ENCODE measurements around the gene SLX9.
A peak's percentile ranks its signal among the peaks of the same experiment; 100 is the strongest.
"Not testable (repeated sequence)": the region's sequence is repeated elsewhere in the genome, so short reads cannot be mapped to it uniquely, and the experiment has no call there.

Gene SLX9

DNA sequence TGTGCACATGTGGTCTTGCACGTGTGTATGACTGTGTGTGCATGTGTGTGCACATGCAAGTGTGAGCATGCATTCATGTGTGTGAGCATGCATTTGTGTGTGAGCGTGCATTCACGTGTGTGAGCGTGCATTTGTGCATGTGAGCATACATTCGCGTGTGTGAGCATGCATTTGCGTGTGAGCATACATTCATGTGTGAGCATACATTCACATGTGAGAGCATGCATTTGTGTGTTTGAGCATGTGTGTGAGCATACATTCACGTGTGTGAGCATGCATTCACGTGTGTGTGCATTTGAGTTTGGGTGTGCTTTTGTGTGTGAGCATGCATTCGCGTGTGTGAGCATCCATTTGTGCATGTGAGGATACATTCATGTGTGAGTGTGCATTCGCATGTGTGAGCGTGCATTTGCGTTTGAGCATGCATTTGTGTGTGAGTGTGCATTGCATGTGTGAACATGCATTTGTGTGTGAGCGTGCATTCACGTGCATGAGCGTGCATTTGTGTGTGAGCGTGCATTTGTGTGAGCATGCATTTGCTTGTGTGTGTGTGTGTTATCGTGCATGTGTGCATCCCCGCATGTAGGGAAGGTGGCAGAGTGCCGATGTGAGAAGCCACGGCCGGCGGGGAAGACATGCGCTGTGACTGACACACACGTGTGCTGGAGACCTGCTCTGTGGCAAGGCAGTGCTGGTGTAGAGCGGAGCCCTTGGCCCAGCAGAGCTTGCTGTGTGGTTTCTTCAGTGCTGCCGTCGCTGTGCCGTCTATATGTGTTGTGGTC lies 37.4 kb upstream of the SLX9 start:
- no peak for DNase-seq

DNA sequence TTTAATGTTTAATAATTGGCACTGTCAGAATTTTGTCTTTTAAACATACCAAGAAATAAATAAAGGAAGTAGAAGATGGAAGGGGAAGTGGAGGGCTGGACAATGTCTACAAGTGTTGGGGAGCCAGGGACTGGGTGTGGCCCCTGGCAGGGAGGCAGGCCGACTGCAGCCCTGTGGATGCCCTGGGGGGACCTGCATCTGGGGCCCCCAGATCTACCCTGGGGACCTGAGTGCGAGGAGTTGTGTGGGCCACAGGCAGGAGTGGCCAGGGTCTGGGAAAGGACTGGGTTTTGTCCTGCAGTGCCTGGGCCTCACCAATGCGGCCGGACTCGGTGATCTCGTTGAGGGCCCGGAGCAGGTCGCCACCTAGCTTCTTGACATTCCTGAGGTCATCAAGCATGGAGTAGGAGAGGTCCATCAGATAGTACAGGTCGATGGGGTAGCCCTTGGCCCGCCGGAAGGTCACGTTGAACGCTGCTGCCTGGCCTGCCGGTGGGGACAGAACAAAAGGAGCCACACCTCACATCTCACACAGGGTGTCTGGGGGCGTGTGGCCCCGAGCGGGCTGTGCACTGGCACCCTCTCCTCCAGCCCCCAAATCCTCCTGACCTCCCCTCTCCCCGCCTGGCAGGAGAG lies 36.7 kb upstream of the SLX9 start:
- no peak for DNase-seq

DNA sequence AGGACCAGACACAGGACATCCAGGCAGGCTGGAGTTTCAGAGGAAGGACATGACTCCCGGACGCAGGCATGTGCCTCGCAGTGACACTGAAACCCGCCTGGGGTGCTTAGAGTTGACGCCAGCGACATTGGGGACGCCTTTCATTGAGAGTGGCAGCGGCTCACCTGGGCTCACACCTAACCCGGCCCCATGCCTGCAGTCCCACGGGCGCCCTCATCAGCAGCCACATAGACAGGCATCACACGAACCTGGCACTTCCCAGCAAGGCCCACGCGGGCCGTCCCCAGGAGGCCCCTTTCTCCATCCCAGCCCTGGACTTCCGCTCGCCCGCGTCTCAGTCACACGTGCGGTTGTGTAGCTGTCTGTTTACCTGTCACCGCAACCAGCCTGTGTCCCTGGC lies 36.1 kb upstream of the SLX9 start:
- no peak for DNase-seq

DNA sequence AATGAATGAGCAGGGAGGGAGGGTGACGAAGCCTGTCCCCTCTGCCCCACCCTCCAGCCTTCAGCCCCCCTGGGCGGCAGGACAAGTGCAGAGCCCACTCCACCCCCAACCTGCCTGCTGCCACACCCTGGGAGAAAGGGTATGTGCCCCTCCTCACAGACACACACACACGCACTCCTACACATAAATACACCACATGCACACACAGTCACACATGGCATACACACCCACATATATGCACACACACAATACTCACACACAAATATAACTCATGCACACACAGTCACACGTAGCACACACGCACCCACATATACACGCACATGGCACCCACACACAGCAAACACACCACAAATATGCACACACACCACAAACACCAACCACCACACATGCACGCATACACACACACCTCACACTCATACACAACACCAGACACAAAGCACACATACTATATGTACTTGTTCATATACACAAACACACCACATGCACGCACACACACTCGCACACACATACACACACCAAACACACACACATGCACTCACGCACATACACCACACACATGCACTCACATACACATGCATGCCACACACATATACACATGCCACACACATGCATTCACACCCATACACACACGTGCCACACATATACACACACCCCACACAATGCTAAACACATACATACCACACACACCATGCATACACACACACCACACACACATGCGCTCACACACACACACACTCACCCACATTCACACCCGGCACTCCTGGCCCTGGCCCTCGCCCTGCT lies 35.5 kb upstream of the SLX9 start:
- DNase-seq: no peak

DNA sequence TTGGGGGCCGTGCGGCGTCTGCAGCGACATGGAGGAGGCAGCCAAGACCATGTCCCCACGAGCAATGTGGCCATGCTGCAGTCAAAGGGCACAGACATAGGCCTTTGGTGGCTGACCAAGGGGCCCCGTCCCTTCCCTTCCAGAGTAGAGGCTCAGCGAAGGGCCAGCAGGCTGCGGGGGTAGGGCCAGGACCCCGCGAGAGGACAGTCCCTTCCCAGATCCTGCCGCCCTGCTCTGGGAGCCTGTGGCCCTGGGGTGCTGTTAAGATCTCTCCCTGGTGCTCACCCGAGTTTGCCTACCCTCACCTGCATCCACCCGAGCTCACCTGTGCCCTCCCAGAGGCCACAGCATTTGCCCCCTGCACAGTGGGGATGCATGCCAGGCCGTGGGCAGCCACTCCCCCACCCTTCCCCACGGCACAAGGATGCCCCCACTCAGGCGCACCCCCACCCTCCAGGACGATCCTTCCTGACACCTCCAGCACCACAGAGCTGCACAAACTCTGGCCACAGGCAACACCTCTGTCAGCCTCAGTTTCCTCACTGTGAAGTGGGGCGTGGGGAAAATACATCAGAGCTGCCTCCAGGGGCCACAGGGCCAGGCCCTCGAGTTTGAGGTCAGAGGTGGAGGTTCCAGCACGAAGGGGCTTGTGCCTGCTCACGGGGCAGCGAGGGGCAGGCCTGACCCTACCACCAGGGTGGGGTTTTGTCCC lies 34.7 kb upstream of the SLX9 start:
- DNase-seq: no peak

DNA sequence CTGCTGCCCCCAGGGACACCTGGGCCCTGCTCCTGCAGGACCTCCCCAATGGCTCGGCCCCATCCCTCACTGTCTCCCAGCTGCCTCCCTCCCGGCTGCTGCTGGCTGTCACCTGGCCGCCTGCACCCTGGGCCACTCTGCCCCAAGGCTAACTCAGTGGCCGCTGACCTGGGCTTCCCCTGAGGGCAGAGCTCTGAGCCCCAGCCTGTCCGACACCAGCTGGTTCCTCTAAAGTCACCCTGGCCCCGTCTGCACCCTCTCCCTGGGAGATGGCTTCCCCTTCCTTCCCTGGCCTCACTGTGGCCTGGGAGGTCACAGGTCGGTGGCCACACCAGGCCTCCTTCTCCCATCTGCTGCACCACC lies 34.1 kb upstream of the SLX9 start:
- DNase-seq: no peak

DNA sequence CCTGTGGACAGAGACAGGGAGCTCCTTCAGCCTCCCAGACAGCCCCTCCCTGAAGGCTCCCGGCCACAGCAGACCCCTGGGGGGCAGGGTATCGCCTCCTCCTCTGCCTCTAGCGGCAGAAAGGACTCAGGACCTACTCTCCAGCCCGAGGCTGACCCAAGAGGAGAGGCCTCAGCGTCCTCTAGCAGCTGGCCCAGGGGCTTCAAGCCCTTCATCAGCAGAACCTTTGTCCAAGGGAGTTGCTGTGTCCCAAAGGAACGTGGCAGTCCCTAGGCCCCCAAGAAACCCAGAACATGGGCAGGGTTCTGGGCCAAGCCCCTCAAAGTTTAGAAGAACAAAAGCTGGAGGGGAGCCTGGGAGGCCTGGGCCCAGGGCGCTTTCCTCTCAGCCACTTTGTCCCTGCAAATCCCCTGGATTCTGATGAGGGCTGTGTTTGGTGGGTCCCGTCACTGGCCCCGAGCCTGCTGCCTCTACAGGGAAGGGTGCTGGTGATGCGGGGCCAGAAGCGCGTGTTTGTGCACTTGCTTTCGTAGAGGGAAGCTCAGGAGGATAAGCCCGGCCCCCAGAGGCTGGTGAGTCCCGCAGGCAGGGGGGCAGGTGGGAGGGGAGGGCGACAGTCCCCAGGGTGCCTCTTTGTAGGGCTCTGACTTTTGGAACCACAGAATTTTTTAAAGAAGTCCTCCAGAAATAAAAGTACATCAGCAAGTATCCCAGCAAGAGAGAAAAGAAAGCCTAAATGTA lies 32.4 kb upstream of the SLX9 start:
- no peak for DNase-seq

DNA sequence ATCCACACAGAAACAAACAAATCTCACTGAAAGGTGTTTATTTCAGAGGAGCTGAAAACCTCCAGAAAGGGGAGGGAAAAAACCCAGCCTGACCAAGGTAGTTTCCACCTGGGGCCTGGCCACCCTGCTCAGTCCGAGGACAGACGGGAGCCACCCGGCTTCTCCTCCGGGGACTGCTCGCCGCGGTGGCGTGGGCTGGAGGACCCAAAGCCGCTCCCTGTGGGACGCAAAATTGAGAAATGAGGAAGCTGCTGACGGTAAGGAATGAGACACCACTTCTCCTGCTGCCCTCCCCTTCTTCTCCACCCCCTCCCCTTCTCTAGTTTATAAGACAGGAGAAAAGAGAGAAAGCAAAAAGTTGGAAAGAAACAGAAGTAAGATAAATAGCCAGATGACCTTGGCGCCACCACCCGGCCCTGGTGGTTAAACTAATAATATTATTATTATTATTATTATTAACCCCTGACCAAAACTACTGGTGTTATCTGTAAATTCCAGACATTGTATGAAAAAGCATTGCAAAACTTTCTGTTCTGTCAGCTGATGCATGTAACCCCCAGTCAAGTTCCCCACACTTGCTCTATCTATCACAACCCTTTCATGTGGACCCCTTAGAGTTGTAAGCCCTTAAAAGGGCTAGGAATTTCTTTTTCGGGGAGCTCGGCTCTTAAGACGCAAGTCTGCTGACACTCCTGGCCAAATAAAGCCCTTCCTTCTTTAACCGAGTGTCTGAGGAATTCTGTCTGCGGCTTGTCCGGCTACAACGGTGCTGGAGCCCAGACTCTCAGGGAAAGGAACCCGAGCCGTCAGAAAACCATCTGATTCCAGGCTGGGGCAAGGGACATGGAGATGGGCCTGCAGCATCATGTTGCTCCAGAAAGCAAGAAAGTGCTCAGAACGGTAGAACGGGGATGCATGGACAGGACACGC lies 31.6 kb upstream of the SLX9 start:
- no peak for DNase-seq

DNA sequence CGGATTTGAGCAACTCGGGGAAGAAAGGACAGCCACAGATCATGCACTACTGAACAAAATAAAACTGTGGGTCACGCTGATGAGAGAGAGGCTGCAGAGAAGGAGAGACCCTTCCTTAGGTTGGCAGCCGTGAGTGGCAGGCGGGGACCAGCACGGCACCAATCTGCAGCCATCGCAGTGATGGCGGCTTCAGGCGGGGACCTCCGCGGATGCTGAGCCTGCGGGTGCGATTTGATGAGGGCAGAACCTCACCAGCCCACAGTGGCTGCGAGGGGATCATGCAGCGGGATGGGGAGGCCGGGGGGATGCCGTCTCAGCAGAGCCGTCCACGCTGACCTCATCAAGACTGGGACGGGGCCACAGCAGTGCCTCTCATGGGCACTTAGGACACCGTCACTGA lies 30.9 kb upstream of the SLX9 start:
- no peak for DNase-seq

DNA sequence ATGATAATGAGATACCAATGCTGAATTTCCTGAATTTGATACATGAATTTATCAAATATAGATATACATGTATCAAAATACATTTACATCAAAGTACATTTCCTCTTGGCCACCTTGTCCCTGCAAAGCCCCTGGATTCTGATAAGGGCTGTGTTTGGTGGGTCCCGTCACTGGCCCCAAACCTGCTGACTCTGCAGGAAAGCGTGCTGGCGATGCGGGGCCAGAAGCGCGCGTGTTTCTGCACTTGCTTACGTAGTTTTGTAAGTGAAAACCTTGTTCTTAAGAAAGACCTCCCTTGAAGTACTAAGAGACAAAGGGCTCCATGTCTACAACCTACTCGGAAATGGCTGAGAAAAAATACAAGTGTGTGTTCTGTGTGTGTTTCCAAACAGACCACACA lies 30.1 kb upstream of the SLX9 start:
- DNase-seq: no peak

DNA sequence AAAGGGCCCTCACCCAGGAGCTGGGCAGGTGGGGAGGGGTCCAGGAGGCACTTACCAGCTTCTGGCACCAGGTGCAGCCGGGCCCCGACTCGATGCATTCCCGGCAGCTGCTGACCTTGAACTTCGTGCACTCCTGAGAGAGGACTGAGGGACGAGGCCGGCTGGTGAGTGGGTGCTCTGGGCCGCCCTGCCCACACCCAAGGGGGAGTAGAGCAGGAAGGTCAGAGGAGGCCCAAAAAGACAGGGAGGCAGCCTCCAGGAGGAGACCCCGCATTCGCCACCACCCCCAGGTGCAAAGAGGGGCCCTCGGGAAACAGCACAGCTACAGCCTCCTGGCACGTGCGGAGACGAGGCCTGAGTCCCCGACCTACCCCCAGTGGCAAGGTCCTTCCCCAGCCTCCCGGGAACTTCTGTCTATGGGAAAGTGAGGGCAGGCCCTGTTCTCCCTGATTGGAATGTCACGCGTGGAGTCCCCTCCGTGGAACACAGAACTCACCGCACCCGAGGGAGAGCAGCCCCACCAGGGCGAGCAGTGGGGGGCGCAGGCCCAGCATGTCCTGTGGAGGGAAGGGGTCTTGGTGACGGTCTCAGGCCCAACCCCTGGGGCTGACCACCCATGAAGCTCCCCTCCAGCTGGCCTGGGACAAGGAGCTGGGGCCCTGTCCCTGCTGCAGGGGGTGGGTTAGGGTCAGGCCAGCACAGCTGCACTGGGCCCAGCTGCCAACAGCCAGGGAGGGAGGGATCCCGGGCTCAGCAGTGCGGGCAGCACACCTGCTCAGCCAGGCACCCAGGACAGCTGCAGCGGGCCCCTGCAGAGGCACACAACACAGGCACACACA lies 29.4 kb upstream of the SLX9 start:
- no peak for DNase-seq

DNA sequence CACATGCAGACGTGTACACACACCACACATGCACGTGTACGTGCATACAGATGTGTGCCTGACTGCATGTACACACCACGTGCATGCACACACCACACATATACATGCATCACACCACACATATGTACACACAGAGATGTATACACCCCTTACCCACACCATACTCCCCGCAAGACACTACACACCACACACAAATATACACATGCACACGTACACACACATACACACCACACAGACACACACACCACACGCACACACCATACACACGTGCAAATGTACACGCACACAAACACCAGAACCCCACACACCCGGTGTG lies 28.8 kb upstream of the SLX9 start:
- no peak for DNase-seq

DNA sequence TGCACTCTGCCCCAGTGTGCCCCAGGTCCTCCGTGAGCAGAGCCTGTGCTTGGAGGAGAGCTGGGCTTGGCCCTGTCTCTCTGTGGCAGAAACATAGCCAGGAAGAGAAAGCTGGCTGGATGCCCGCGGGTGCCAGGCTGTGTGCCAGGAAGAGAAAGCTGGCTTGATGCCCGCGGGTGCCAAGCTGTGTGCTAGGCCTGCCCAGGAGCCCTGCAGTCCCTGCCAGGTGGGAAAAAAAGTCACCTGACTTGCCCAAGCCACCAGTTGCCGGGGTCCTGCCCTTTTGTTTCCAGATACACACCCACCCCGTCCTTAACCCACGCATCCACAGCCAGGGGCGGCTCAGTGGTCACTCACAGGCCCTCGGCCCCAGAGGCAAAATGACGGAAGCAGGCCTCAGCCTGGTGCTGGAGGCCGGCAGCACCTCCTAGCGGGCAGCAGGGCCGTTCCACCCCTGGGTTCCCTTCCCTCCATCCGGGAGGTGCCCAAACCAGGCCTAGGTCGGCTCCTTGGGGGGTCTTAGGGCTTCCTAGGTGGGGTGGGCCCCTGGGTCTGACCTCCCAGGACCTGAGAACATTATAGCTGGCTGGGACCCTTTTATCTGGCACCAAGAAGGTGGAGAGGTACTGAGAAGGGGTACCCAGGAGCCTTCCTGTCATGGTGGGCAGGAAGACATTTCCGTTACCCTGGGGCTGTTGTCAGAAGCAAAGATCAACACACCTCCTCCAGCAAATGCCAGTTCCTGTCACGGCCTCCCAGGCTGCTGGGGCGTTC lies 28.3 kb upstream of the SLX9 start:
- peak; percentile 40 for DNase-seq

DNA sequence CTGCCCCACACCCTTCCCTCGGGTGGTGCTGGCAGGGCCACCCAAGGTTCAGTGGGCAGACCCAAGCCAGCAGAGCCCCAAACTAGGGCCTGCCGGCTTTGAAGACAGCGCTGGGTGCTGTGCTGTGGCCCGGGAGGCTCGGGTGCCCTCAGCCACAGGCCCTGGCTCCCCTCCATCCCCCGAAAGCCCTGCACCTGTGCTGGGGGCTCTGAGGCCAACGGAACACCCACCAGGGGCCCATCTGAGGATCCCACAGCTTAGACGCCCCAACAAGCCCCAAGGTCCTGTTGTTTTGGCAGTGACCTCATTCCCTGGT lies 27.7 kb upstream of the SLX9 start:
- no peak for DNase-seq

DNA sequence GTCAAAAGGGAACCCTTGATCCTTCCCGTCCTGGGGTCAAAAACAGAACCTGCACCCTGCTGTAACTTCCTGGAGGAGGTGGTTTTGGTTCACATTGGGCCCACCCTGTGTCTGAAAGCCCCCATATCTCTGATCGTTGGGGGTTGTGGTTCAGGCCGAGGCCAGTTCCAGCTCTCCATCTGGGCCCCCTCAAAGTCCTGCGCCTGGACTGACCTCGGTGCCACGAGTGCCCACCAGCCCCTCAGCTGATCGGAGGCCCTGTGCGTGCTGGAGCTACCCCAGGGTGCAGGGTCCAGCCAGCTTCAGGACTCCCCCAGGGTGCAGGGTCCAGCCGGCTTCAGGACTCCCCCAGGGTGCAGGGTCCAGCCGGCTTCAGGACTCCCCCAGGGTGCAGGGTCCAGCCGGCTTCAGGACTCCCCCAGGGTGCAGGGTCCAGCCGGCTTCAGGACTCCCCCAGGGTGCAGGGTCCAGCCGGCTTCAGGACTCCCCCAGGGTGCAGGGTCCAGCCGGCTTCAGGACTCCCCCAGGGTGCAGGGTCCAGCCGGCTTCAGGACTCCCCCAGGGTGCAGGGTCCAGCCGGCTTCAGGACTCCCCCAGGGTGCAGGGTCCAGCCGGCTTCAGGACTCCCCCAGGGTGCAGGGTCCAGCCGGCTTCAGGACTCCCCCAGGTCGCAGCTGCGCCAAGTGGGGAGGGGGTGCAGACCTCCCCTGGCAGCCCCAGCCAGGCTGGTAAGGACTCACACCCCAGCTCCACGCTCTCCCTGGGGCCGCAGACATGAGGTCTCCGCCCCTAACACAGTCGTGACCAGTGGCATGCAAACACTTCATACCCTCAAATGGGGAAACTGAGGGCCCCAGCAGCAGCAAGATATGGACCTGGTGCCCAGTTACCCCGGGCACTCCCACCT lies 27.1 kb upstream of the SLX9 start:
- DNase-seq: not testable (repeated sequence)

DNA sequence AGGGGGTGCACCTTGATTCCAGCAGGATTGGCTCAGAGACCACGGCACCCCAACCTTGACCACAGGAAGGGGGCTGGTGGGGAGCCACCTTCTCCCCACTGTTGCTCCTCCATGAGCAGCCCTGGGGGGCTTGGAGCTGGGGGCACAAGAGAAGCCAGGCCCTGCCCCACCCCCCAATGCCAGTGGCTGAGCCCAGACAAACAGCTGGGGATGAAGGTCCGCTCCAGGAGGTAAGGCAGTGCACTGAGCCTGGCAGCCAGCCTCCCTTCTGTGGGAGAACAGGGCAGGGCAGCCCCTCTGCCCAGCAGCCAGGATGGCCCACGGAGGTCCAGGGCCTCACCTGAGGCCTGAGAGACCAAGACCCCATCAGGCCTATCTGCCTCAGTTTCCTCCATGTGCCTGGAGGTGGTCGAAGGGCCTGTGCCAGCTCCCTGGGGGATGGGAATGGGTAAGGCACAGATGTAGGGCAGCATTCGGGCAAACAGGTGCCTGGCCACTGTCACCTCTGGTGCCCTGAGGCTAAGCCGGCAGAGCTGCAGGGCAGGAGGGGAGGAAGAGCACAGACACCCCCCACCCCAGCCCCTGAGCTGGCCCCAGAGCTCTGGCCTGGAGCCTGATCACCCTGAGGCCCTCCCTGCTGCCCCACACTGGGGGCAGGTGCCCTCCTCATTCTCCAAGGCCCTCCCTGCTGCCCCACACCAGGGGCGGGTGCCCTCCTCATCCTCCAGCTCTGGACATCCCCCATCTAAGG lies 26.2 kb upstream of the SLX9 start:
- no peak for DNase-seq

DNA sequence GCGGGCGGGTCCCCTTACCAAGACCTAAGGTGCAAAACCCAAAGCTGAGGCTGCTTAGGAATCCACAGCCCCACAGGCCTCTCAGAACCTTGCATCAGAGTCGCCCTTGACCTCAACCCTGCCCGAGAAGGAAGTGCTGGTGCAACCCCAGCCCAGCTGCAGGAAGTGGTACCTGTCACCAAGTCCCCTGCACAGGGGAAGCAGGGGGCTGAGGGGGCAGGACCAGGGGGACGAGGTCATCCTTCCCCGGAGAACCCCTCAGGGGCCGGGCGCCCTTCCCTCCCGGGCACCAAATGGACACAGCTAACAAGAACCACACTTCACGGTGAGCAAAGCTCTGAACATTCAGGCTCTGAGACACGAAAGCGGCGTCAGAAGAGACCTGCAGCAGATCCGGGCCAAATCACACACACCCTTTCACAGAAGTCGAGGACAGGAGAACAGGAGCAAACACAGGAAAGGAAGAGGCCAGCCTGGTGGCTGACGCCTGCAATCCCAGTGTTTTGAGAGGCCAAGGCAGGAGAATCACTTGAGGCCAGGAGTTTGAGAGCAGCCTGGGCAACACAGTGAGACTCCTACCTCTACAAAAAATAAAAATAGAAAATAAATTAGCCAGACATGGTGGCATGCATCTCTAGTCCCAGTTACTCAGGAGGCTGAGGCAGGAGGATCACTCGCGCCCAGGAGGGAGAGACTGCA lies 25.5 kb upstream of the SLX9 start:
- DNase-seq: no peak

DNA sequence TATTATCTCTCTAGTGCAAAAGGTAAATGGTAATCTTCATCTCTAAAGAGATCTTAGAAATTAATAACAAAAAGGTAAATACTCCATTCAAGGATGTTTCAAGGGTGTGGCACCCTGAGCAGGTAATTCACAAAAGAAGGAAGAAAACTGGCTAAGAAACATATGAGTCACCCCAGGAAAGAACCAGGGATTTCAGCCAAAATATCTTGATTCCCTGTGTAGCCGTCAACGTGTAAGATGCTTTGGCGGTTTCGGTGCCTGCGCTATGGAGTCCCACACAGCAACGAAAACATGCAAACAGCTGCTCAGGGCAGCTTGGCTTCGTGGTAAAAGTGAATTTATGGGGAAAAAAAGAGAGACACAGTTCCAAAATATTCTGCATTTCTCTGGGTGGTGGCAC lies 22.9 kb upstream of the SLX9 start:
- DNase-seq: peak; percentile 72

All from NCI-H226 (cell line).